Measurements from ENCODE around the gene GABBR2.

- TF ChIP-seq, protein P1, sequence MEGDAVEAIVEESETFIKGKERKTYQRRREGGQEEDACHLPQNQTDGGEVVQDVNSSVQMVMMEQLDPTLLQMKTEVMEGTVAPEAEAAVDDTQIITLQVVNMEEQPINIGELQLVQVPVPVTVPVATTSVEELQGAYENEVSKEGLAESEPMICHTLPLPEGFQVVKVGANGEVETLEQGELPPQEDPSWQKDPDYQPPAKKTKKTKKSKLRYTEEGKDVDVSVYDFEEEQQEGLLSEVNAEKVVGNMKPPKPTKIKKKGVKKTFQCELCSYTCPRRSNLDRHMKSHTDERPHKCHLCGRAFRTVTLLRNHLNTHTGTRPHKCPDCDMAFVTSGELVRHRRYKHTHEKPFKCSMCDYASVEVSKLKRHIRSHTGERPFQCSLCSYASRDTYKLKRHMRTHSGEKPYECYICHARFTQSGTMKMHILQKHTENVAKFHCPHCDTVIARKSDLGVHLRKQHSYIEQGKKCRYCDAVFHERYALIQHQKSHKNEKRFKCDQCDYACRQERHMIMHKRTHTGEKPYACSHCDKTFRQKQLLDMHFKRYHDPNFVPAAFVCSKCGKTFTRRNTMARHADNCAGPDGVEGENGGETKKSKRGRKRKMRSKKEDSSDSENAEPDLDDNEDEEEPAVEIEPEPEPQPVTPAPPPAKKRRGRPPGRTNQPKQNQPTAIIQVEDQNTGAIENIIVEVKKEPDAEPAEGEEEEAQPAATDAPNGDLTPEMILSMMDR (IDR thresholded peaks at IDR 0.05), result no peak
- TF ChIP-seq POLR2A (IDR thresholded peaks at IDR 0.05) (no peak), EP300 (IDR thresholded peaks at IDR 0.05) (no peak), POLR2AphosphoS5 (IDR thresholded peaks at IDR 0.05) (no peak)
Measured at GRCh38 chr9:98694943-98695342, 13.8 kb downstream of the GABBR2 start.

Measured in suprapubic skin (tissue), 4 donors.